ENCODE data around the gene CAPZB.

- TF ChIP-seq EZH2 (IDR thresholded peaks at IDR 0.05) (no peak), POLR2AphosphoS5 (IDR thresholded peaks at IDR 0.05; ENCODE audit: borderline replicate concordance, low read depth, low read length) (no peak)
Measured at GRCh38 chr1:19354531-19354981, 130.8 kb downstream of the CAPZB start.

Measured in SK-N-MC (cell line).